OCI-LY3 (cell line): ENCODE data around the gene QKI.

Source experiments
- EZH2phosphoT487 ChIP-seq: fragments of 200-600 bp; shearing (Covaris generic); IDR thresholded peaks from 2 replicates; pipeline ENCODE4 v1.6.1; 2018; ENCODE audit warnings: antibody characterized with exemption, mixed run types, low read depth
- TF ChIP-seq, protein P1 (sequence below): fragments of 200-600, 300-600 bp; sonication (generic); IDR thresholded peaks from 2 replicates; pipeline ENCODE4 v1.5.1; 2014; ENCODE audit warnings: antibody characterized with exemption, low read length, low read depth

DNA sequence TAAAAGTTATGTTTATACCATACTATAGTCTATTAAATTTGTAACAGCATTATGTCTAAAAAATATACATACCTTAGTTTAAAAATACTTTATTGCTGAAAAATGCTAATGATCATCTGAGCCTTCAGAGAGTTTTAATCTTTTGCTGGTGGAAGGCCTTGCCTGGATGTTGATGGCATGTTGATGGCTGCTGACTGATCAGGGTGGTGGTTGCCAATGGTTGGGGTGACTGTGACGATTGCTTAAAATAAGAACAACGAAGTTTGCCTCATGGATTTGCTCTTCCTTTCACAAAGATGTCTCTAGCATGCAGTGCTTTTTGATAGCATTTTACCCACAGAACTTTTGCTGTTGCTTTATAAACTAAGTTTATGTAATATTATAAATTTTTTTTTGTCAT lies 68.6 kb downstream of the QKI start:
- no peak for TF ChIP-seq EZH2phosphoT487
- TF ChIP-seq, protein P1, sequence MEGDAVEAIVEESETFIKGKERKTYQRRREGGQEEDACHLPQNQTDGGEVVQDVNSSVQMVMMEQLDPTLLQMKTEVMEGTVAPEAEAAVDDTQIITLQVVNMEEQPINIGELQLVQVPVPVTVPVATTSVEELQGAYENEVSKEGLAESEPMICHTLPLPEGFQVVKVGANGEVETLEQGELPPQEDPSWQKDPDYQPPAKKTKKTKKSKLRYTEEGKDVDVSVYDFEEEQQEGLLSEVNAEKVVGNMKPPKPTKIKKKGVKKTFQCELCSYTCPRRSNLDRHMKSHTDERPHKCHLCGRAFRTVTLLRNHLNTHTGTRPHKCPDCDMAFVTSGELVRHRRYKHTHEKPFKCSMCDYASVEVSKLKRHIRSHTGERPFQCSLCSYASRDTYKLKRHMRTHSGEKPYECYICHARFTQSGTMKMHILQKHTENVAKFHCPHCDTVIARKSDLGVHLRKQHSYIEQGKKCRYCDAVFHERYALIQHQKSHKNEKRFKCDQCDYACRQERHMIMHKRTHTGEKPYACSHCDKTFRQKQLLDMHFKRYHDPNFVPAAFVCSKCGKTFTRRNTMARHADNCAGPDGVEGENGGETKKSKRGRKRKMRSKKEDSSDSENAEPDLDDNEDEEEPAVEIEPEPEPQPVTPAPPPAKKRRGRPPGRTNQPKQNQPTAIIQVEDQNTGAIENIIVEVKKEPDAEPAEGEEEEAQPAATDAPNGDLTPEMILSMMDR: no peak
